NCI-H1930 (cell line): ENCODE results near the gene C1orf52.
"Not testable (repeated sequence)": the region's sequence is repeated elsewhere in the genome, so short reads cannot be mapped to it uniquely, and the experiment has no call there.

Source experiments
- DNase-seq, 2 experiments: peaks; one replicate each; lab custom pipeline; 2025; lab: John Stamatoyannopoulos, UW

Gene C1orf52

DNA sequence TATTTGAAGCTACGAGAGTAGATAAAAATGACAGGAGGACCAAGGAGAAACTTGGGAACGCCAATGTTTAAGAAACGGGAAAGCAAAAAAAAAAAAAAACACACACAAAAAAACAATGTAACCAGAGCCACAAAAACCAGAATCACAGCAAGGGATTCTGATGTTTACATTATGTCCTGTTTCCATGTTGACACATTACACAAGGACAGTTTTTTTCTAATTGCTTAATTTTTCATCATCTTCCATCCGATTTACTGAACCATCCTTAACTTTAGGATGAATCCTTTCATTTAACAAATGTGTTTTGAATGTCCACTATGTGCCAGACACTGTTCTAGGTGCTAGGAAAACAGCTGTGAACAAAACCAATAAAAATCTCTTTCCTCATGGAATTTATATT, 18.3 kb upstream of the C1orf52 start:
- DNase-seq, result no peak

DNA sequence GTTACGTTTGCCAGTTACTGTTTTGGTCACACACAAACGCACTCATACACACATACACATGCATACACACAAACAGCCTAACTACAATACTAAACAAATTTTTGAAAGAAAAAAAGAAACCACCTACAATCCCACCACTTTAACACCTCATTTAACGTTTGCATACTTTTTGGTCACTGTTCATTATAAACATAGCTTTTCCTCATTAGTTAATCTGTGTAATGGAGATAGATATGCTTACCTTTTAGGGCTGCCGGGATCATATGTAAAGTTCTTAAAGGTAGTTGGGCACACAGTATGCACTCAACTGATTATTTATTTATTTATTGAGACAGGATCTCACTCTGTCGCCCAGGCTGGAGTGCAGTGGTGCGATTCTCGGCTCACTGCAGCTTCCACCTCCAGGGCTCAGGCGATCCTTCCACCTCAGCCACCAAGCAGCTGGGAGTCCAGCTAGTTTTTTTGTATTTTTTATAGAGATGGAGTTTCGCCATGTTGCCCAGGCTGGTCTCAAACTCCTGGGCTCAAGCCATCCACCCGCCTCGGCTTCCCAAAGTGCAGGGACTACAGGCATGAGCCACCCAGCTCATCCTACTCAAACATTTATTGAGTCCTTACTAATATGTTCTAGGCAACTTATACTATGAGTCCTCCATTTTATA, 17.6 kb upstream of the C1orf52 start:
- DNase-seq, result no peak

DNA sequence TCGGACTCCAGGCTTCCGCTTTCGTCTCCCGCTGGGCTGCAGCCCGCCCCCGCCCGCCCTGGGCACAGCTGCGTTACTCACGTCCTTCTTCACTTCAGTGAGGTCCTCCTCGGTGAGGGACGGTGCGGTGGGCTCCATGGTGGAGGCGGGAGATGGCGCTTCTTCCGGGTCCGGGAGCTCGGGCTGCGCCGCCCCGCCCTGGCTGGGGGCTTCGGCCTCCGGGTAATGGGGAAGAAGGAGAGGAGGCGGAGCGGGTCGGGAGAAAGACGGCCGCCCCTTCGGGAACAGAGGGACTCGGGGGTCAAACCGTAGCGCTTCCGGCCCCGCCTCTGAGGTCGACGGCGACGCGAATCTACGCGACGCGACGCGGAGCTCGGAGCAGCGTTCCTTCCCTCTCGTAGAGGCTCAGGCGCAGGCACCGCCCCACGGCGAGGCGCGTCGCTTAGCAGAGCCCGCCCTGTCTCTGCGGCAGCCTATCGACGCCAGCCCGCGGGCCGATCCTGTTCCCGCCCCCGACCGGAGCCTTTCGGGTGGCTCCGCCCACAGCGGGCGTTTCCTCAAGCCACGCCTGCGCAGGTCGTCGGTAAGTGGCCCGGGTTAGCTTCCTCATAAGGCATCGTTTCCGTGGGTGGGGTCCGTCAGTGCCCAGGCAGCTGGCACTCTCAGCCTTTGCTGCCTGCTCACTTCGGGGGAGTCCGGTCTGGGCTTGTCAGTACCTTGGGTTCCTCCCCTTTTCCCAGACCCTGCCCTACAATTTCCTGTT, 16.9 kb upstream of the C1orf52 start, which contains the start of gene BCL10:
Gene BCL10, minus strand, starts transcription at position 418 of the 763 bp plus-strand sequence. Its CDS starts 280 bp downstream, at position 138.
- peak; percentile 92 to 96 for DNase-seq

DNA sequence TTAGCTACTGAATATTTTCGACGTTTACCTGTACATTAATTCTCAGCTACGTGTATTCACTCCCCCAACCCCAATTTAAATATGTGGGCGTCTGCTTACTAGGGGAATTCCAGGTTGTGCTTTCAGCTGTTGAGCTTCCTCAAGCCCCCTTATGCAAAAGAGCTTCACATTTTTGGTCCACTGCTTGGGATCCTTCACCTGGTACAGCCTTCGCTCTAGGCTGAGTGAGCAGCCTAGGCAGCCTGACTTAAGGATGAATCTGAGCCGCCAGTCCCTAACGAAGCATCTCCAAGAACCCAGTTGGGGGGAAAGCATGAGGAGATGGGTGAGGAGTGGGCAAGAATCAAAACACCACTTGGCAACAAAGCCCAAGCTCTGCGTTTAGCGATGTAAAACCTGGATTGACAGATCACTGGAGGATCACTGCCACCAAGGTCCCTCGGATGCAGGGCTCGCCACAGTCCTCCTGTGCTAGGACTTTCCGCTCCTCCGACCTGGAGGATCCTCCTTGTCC, 16.3 kb upstream of the C1orf52 start:
- DNase-seq, result no peak

DNA sequence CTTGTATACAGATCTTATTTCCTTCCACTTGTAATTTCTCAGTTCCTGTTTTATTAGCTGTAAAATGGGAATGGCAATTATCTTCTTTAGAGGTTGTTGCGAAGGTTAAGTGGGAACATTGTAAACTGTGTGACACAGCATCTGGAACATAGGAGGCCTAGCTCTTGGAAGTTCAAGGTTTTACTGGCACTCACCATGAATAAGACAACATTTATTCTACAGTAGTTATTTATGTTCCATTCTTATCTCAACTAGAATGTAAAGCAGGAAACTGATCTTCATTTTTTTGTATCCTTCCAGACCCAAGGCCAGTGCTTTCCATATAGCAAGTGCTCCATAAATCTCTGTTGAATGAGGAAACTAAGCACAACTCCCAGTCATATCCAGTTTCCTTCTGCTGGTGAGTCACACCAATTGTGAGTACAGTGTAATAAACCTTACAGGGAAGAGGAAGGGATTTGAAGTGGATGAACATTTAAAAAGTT, 15.5 kb upstream of the C1orf52 start:
- no peak for DNase-seq

DNA sequence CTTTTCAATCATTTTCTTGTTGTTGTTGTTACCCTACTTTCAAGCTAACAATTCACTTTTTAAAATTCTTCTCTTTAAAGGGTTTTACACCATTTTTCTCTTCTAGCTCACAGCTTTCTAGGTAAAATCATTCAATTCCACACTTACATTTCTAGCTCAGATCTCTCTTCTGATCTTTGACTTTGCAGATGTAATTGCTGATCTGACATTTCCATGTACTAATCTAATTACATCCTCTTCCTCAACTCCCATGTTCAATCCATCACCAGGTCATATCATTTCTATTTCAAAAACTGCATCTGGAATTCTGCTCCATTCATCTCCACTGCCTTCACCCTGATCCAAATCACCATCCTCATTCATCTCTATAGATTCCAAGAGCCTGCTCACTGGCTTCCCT, 13.9 kb upstream of the C1orf52 start:
- DNase-seq, result no peak

DNA sequence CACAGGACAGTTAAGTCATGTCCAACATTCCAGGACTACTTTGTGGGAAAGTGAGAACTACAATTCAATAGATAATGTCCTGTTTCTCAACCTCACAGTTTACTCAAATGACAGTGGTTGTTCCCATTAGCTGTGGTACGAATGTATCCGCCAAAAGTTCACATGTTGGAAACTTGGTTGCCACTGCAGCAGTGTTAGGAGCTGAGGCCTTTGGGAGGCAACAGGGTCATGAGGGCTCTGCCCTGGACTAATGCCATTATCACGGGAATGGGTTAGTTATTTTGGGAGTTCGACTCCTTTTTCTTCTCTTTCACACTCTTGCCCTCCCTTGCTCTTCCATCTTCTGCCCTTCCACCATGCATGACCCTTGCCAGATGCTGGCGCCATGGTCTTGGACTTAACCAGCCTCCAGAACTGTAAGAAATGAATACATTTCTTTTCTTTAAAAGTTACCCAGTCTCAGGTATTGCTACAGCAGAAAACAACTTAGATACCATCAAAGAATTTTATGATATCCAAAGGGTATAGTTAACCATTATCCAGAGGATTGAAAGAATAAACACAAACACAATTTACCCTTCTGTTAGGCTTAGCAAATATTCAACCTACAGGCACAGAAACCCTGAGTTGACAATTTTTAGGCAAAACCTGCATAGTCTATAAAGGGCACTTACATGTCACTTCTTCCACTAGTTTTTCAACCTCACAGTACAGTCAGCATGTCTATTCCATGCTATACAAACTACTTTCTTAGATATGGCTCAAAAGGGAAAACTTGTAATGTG, 9.5 kb upstream of the C1orf52 start:
- DNase-seq, result no peak

DNA sequence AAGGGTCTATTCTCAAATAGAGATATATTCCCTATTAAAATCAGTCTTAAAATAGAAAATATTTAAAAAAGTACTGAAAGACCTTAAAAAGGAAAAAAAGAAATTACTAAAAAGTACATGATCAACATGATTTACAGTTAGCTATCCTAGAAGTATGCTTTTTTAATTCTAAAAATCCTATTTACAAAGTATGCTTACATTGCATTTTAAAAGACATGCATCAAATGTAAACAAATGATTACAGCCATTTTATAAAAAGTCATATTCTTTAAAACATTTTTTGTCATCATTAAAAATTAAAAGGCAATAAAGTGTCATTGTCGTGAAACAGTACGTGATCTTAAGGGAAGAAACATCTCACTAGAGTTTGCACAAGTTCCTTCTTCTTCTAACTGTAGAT, 7.9 kb upstream of the C1orf52 start:
- DNase-seq, result no peak

DNA sequence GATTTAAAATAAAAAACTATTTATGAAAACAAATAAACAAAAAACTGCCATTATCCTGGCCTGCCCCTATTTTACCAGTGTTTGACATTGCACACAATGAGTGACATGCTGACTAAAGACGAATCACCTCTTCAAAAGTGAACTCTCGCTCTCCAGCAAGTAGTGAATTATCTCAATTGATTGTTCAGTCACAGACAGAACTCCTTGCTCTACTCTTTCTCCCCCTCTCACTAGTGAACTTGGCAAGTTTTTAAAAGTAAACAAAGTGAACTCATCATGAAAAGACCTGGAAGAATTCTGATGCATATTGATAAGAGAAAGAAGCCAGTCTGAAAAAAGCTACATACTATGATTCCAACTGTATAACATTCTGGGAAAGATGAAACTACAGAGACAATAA, 4.7 kb upstream of the C1orf52 start:
- DNase-seq, result no peak

DNA sequence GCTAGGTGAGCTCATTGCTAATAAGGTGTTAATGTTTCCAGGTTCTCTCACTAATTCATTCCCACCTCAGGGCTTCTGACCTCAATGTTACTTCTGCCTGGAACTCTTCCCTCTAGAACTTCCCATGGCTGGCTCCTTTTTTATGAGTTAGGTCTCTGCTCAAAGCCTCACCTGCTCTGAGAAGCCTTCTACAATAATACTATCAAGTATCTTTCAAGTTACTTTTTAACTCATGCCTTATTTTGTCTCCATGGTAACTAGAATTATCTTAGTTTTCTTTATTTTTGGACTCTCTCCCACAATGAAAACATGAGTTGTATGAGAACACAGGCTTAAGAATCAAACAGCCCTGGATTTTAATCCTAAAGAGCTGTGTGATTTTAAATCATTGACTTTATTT, 3.5 kb upstream of the C1orf52 start:
- no peak for DNase-seq

DNA sequence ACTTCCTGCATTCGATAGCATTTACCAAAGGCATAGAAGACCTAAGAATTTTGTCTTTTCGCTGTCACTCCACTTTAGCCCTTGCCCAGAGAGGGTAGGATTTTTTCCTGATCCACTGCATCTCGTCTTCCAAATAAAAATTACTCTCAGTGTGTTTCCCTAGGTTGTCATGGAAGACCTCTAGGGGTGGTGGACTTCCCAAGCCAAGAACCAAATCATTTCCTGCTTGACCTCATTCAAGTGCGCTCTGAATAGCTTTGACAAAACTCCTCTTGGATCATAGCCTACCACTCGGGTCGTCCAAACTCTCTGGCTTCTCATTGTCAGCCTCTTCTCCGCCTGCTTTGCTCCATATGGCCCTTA, 431 bp upstream of the C1orf52 start:
- DNase-seq, result no peak

DNA sequence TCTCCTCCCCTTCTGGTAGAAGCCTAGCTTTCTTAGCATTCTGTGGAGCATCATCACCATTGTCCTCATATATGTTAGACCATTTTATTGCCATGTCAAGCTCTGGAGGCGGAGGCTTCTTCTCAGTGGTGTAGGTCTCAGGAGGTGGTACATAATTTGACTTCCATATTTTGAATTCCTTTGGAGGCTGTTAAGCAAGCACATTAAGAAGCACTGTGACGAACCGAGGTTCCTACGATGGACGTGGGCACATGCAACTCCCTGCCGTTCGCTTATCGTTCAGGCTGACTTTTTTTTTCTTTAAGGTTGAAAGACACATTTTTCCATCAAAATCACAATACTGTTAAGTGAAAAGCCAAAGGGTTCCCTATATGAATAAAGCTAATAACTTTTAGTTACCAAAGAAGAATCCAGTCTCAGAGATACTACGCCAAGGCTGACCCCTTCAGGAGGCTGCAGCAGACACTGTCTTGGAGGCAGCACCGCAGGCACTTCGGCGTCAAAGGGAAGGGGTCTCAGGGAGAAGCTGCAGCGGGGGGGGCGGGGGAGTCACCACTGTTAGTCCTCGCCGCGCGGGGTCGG, 835 bp downstream of the C1orf52 start:
- no peak for DNase-seq

DNA sequence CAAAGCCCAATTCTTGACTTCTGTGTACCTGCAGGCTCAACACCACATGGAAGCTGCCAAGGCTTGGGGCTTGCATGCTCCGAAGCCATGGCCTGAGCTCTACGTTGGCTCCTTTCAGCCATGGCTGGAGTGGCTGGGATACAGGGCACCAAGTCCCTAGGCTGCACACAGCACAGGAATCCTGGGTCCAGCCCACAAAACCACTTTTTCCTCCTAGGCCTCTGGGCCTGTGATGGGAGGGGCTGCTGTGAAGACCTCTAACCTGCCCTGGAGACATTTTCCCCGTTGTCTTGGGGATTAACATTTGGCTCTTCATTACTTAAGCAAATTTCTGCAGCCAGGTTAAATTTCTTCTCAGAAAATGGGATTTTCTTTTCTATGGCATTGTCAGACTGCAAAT, 10.4 kb downstream of the C1orf52 start:
- DNase-seq, result not testable (repeated sequence)

DNA sequence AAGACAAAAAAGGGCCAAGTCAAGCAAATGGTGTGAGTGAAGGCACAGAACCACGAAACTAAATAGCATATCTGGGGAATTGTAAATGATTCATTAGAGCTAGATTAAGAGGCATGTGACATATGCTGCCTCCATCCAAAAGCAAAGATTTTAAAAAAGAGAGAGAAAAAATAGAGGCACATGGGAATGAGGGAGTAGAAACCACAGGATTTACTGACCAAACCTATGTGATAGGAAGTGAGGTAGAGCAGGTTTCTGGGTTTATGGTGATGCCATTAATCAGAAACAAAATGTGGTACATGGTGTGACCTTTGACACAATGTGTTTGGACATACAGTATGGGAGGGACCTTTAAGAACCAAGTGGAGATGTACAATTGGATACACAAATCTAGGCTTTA, 13.6 kb downstream of the C1orf52 start:
- no peak for DNase-seq

DNA sequence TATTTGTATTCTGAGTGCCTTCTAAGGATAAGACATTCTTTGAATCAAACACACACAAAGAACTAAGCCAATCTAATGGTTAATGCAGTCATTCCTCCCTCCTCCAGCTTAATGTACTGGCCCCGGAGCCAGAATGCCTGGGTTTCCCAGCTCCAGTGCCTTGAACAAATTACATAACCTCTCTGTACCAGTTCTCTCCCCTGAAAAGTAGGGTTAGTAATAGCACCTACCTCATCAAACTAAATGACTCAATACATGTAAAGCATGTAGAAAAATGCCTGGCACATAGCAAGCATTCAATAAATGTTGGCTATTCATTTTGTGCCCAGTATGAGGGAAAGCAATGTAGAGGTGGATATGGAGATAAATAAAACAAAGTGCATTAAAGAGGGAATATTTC, 14.0 kb downstream of the C1orf52 start:
- DNase-seq, result no peak

DNA sequence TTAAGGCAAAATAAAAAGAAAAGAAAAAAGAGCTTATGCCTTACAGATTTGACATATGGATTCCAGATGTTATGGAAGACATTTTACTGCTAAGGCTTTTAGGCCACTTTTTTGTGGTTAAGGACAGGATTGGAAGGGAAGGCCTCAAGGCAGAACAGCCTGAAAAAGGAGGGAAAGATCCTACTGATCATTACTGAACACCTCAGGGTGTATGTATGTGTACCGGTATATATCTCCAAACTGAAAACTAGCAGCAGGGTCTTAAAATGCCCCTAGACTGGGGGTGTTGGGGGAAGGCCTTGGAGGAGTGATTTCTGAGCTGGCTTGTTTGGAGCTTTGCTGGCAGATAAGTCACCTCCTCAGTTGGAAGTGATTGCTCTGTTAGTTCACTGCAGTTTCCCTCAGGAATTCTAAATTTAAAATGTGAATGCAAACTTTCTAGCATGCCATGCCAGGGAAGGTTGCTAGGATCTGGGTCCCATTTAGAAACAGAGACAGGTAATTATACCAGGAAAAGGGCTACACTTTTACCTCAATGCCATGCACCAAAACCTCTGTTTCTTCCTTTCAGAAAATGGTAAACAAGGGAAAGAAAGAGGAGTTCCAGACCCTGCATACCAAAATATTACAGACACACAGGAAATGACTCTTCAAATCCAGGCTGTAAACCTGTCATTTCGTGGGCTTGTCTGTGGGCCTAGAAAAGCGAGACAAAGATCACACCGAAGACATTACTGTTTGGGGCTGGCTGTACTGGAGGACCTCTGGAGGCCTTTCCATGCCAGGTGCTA, 15.0 kb downstream of the C1orf52 start:
- no peak for DNase-seq

DNA sequence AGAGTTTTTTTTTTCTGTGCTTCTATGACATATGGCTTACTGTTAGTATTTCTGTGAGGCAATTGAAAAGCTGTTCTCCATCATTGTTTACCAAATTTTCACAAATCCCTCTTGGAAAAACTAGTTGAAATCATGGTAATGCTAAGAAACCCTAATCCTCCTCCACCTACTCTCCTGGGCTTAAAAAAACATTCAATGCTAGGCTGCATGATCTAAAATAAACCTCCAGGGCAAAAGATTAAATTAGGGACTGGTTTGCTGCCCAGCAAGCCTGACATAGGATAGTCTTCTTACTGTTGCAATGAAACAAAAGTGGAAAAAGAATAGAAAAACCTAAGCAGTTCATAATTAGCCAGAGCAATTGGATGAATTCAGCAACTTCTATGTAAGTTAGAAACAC, 16.1 kb downstream of the C1orf52 start:
- DNase-seq, result no peak

DNA sequence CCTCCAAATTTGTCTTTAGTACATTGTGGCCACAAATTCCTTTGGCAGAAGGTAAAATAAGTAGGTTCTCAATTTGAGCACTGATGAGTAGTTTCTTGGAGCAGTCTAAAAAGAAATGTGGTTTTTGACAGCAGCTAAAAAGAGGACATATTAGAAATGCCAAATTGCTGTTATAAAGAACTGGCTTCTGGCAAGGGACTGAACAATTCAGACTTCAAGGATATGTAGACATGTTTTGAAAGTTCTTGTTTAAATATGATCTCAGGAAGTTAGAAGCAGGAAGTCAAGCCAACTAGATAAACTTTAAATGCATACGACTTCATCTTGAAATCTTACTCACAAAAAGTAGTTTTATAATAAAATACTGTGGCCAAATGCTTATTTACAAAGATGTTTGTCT, 18.8 kb downstream of the C1orf52 start:
- DNase-seq, result no peak

DNA sequence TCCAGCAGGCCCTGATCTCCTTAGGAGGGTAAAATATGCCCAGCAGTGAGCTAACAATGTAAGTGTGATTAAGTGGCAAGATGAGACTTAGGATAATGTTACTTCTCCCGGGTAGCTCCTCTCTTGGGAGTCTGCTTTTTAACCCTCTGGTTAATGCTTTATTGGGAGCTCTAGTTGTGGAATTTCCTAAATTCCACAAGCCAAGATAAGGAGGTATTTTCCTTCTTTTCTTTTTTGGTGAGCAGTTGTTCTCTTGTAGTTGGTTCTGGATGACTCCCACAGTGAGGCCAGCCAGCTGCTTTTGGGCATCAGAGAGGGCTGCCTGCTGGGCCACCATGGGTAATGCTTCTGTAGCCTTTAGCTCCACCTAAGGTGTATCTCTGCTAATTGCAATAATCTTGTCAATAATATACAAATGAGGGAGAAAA, 19.3 kb downstream of the C1orf52 start:
- no peak for DNase-seq

DNA sequence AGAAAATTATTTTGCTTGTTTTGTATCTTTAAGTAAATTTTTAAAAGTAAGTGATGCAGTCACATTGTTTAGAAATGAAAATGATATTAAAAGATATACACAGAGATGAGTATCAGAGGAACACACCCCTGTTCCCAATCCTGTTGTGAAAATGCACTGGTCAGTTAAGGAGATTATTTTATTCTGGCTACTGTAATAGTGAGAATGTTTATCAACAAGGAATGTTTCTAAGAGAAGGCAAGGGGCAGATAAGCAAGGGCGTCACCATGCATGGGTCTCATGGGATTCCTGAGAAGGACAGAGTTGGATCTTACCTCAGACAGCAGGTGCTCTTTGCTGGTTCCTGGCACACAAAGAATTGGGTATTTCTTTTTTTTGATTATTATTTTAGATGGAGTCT, 21.8 kb downstream of the C1orf52 start:
- no peak for DNase-seq

DNA sequence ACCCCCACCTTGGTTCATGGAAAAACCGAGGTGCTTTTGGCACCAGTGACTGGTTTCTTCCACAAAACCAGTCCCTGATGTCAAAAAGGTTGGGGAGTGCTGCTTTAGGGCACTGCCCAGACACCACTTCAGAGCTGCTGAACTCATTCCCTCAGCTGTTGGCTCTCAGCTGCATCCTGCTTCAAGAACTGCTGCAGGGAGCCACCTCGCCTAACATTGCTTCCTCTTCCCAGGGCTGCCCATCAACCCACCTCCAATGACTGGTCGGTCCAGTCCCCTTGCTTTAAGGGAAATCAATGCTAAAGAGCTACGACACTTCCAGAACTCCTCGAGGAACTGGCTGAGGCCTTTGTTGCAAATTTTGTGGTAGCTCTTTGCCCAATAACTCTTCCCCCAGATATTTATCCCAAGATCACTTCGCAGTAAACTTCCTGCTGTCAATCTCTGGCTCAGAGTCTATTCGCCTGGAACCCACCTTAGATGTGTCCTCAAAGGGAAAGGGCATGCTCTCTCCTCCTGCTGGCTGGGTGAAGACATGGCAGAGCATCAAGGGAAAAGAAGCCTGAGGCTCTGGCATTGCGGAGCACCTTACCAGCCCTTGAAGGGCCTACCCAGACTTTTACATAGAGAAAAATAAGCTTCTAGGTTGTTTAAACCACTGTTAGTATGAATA, 29.0 kb downstream of the C1orf52 start:
- no peak for DNase-seq
